GM18526 (cell line): ENCODE results near the gene AKAP3.

Experiments
- POLR2A ChIP-seq: IDR thresholded peaks from 3 replicates; pipeline ENCODE4 v1.6.1; 2011; ENCODE audit not compliant: insufficient read length; ENCODE audit errors: extremely low read depth

The AKAP3 gene

DNA sequence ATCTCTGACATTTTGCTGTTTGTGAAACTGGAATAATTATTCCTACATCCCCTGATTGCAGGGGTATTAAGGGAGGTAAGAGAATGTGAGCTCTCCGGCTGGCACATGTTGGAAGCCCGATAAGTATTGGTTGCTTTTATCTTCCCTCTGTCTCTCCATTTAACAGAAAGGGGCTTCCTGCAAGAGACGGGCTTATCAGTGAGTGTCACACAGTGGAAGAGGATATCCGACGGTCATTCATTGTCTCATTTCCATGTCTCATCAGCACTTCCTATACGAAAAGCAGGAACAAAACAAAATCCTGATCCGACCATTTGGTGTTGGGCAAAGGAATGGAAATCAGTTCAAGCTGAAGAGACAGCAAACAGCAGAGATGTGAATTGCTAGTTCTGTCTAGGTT, 76.2 kb downstream of the AKAP3 start:
- no peak for TF ChIP-seq POLR2A

DNA sequence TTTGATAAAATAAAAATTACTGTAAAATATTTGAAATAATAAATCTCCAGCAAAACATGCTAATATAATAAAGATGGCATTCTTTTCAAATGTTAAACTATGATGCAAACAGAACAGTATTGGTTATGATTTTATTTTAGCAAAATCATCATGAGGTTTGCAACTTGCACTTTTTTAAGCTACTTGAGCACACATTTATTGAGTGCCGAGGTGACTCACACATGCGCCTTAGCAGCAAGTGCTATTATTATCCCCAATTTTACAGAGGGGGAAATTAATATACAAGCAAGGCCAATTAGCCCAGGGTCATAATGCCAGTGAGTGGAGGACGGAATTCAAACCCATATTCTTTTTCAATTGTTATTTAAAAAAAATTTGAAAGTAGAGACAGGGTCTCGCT, 79.6 kb downstream of the AKAP3 start:
- TF ChIP-seq POLR2A, result no peak

DNA sequence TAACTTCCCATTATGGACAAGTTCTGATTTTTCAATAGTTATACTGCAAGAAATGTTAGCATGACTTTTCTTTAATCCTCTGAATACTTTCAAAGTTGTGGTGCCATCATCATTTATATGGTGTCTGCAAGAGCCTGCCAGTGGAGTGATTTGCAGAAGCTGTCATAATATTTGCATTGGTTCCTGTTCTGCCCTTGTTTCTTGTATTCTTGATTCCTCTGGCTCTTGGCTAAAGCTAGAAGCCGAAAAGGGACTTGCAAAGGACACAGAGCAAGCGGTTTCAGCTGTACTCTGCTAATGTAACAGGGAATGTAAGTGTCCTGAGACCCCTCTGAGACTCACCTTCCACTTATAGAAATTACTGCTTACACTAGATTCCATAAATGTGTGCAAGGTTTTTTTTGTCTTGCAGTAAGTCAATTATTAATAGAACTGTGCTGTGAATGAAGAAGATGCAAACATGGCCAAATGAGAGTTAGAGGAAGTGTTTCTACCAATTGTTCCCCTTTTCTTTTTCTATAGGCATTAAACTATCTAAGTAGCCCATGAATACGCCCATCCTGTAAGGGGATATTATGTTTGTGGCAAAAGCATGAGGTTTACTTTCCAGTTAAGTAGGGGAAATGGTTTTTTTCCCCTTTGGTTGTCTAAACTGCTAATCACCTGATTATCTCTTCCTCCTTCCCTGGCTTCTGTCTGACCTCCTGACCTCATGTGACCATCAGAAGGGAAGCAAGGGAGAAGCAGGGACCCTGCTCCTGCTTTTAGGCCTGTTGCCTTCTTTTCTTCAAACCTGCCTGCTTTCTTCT, 81.6 kb downstream of the AKAP3 start:
- TF ChIP-seq POLR2A, result no peak

DNA sequence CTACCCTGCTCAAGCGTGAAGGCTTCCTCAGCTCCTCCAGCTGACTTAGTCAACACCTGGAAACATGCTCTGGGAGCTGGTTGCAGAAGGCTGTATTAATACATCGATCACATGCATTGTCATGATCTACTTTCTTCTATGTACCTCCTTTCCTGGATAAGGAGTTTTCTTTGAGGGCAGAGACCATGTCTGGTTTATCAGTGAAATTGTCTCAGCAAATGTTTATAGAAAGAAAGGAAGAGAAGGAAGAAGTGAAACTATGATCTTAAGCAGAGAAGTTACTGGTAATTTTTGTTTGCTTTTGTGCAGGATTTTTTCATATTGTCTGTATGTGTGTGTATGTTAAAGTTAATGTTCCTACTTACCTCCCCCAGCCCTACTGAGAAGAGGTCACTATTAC, 82.4 kb downstream of the AKAP3 start:
- TF ChIP-seq POLR2A, result no peak
